Measurements from ENCODE around the gene CTNNA3.

CTNNA3 gene

DNA sequence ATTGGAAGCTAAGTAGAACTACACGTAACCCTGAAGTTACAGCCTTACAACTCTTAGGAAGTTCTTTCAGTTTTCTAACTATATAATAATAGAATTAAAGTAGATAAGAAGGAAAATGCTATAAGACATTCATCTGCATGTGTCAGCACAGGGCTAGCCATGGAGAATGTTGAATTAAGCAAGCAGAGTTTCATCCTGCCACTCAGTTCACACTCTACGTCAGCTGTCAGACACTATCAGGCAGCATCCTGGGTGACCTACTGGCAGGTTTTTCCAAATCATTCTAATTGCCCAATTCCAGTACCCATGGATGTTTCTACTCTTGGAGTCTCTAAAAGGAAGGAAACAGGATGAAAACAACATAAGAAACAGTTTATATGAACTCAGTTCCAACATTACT, 815.2 kb downstream of the CTNNA3 start:
- no peak for DNase-seq (ENCODE audit: low read depth)
- no peak overlapping the region for H3K4me3 ChIP-seq (ENCODE audit: control insufficient read depth, low read depth, low read length)
- TF ChIP-seq, protein P1, sequence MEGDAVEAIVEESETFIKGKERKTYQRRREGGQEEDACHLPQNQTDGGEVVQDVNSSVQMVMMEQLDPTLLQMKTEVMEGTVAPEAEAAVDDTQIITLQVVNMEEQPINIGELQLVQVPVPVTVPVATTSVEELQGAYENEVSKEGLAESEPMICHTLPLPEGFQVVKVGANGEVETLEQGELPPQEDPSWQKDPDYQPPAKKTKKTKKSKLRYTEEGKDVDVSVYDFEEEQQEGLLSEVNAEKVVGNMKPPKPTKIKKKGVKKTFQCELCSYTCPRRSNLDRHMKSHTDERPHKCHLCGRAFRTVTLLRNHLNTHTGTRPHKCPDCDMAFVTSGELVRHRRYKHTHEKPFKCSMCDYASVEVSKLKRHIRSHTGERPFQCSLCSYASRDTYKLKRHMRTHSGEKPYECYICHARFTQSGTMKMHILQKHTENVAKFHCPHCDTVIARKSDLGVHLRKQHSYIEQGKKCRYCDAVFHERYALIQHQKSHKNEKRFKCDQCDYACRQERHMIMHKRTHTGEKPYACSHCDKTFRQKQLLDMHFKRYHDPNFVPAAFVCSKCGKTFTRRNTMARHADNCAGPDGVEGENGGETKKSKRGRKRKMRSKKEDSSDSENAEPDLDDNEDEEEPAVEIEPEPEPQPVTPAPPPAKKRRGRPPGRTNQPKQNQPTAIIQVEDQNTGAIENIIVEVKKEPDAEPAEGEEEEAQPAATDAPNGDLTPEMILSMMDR (IDR thresholded peaks at IDR 0.05; ENCODE audit: control insufficient read depth, insufficient read depth, low read depth, low read length, missing control alignments) = no peak

DNA sequence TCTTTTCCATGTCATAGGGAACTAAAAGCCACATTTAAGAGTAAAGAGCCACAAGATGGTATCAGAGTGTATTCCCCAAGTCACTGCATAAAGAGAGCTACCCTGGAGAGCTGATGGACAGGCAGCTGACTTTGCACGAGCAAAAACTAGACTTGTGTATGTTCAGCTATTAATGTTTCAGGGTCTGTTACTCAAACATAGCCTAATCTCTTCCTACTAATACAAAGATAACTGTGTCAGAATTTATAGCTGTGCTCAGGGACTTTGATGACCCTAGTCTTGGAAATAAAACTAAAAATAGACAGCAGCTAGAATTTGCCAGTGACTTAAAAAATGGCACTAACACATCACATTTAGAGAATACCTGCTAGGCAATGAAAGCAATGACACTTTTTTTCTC, 815.7 kb downstream of the CTNNA3 start:
- no peak overlapping the region for H3K4me3 ChIP-seq (ENCODE audit: control insufficient read depth, low read depth, low read length)
- TF ChIP-seq, protein P1 (IDR thresholded peaks at IDR 0.05; ENCODE audit: control insufficient read depth, insufficient read depth, low read depth, low read length, missing control alignments) = no peak
- no peak for DNase-seq (ENCODE audit: low read depth)

DNA sequence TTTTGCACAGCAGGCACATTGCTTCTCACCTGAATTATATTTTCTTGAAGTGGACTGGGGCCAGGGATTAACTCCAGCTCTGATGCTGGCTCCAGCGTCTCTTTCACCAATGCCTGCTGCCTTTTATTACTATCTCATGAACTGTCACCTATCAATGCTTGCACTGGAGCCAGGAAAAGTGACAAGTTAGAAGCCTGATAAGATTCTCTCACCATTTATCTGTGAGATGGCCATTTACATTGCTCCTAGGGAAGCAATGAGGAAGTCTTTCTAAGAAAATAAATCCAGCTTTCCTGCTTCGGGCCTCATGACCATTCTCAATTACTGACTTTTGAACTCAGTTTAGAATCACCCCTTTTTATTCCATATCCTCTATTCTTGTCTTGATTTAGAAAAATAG, 818.6 kb downstream of the CTNNA3 start:
- TF ChIP-seq, protein P1 (IDR thresholded peaks at IDR 0.05; ENCODE audit: control insufficient read depth, insufficient read depth, low read depth, low read length, missing control alignments) = no peak
- H3K4me3 ChIP-seq (ENCODE audit: control insufficient read depth, low read depth, low read length) = no peak overlapping the region

DNA sequence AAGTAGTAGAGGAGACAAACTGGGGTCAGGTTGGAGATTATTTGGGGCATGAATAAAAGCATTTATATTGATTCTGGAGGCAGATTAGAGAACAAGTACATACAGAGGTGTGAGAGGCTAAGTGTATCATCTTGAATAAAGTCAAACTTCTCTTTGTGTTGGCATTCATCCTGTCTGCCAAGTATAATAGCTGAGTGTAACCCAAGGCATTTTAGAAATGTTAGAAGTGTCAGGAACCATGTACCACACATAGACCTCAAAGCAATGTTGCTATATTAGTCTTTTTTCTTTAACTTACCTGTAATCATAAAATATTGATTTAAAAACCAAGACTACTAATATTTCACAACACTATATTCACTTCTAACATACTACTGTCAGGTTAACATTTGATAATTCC, 826.4 kb downstream of the CTNNA3 start:
- TF ChIP-seq, protein P1 (IDR thresholded peaks at IDR 0.05; ENCODE audit: control insufficient read depth, insufficient read depth, low read depth, low read length, missing control alignments) = no peak
- H3K4me3 ChIP-seq (ENCODE audit: control insufficient read depth, low read depth, low read length) = no peak overlapping the region
- DNase-seq (ENCODE audit: low read depth) = no peak

More for the DNA sequence above, 818.6 kb downstream of the CTNNA3 start:
- no peak for DNase-seq (ENCODE audit: low read depth)

DNA sequence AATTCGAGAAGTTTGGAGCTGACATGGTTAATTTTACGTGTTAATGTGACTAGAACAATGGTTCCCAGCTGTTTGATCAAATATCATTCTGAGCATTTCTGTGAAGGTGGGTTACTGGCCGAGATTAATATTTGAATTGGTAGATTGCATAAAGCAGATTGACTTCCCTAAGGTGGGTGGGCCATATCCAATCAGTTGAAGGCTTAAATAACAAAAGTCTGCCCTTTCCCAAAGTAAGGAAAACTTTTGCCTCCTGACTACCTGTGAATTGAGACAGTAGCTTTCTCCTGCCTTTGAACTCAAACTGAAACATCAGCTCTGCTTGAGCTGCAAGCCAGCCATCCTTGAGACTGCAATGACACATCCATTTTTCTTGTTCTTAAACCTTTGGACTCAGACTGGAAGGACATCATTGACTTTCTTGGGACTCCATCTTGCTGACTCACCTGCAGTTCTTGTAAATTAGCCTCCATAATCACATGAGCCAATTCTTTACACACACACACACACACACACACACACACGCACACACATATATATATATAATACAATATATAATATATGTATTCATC, 833.2 kb downstream of the CTNNA3 start:
- H3K4me3 ChIP-seq (ENCODE audit: control insufficient read depth, low read depth, low read length) = no peak overlapping the region
- DNase-seq (ENCODE audit: low read depth) = no peak
- TF ChIP-seq, protein P1 (IDR thresholded peaks at IDR 0.05; ENCODE audit: control insufficient read depth, insufficient read depth, low read depth, low read length, missing control alignments) = no peak

DNA sequence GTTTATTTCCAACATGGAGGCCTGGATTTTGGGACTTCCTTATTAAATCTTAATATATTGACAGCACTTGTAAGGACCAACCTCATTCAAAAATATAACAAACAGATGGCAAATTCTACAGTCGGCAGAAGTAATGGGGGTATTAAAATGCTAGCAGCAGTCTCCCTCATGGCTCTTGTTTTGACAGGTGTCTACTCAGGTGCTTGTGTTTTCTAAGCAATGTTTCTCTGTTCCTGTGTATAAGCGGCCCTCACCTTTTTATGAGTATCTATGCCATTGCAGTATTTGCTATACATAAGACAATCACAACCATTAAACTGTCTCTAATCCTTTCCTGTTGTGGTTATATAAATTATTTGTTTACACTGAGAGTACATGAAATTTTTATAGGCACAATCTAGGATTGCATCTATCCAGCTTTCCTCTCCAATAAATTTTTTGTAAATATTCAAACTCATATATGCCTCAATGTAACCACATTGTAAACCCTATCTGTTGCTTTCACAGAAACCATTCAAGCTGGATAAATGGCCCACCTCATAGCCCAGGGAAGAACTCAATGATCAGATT, 835.5 kb downstream of the CTNNA3 start:
- no peak for DNase-seq (ENCODE audit: low read depth)
- H3K4me3 ChIP-seq (ENCODE audit: control insufficient read depth, low read depth, low read length) = no peak overlapping the region
- TF ChIP-seq, protein P1 (IDR thresholded peaks at IDR 0.05; ENCODE audit: control insufficient read depth, insufficient read depth, low read depth, low read length, missing control alignments) = no peak
